ENCODE measurements around the gene GIGYF1.
"Not testable (repeated sequence)": the region's sequence is repeated elsewhere in the genome, so short reads cannot be mapped to it uniquely, and the experiment has no call there.

GIGYF1 gene

GRCh38 chr7:100671353-100672327 lies 22.4 kb downstream of the GIGYF1 start:
- DNase-seq = no peak

DNA sequence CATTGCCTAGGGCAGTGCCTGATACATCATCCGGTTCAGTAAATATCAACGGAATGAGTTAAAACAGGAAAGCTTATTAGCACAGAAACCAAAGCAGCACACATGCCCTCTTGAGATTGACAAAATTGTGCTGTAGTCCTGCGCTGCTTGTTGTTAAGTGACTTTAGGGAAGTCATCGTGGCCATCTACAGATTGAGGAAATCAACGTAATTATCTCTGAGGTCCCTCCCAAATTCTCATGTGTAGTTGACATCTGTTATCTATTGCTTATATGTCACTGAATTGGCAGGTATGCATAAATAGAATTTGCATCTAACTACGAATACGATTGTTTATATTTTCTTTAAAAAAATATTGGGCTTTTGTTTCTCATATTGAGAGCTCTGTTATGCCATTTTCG lies 24.0 kb downstream of the GIGYF1 start:
- DNase-seq = no peak

- not testable (repeated sequence) for DNase-seq
Measured at GRCh38 chr7:100669106-100669505, 24.9 kb downstream of the GIGYF1 start.

GRCh38 chr7:100668069-100668449 lies 26.0 kb downstream of the GIGYF1 start:
- DNase-seq = no peak

DNA sequence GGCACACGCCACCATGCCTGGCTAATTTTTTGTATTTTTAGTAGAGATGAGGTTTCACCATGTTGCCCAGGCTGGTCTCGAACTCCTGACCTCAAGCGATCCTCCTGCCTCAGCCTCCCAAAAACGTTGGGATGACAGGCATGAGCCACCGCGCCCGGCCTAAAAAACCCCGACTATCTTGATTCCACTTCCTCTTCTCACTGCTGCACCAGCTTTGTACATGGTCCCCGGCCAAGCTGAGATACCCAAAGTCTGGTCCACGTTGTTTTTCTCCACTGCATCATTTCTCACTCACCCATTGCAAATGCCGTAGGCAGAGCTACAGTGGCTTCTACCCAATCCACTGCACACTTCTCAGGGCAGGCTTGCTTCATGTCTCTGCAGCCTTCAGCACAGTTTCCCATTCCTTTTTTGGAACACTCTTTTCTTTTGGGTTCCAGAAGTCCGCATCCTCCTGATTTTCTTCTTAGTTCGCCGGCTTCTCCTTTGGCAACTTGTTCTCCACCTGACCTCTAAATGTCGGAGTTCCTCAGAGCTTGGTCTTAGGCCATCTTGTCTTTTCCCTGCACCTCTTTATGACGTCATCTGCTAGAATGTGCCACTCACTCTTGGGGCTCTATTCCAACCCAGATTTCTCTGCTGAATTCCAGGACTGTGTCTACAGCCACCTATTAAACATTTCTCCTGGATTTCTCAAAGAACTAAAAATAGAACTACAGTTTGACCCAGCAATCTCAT lies 26.6 kb downstream of the GIGYF1 start:
- DNase-seq = no peak

GRCh38 chr7:100665168-100665726 lies 28.8 kb downstream of the GIGYF1 start:
- DNase-seq = no peak

DNA sequence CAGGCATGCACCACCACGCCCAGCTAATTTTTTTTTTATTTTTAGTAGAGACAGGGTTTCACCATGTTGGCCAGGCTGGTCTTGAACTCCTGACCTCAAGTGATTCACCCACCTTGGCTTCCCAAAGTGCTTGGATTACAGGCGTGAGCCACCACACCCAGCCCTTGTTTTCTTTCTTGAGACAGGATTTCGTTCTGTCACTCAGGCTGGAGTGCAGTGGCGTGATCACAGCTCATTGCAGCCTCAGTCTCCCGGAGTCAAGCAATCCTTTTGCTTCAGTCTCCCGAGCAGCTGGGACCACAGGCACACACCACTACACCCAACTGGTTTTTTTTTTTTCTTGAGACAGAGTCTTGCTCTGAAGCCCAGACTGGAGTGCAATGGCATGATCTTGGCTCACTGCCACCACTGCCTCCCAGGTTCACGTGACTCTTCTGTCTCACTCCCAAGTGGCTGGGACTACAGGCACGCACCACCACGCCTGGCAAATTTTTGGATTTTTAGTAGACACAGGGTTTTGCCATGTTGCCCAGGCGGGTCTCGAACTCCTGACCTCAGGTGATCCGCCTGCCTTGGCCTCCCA lies 31.8 kb downstream of the GIGYF1 start:
- DNase-seq = peak; percentile 36

DNA sequence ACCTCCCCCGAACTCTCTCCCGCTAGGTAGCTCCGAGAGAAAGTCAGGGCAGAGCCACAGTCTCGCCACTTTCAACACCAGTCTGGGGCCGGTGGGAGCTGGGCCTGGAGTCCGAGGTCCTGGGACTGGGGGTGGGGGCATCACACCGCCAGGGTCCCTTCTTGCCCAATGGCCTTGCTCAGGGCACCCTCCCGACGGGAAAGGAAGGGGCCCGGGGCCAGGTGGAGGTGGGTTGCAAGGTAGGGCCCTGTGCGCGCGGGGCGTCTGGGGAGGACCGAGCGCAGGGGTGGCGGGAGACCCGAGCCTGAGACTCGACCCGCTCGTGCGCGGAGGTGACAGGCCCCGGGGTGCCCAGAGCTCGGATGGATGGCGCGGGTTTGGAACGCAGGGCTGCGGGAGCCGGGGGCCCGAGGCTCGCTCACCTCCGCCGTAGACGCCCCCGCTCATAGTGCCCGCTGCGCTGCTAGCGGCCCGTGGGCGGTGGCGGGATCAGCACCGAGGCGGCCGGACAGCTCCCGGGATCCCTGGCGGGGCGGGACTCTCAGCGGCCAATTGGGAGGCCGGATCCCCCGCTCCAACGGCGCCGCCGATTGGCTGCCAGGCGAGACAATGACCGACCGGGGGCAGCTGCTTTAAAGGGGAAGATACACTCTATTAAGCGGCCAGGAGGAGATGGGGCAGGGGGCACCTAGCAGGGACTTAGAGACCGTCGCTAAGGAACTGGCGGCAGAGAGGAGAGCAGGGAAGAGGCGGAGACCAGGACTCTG lies 38.0 kb downstream of the GIGYF1 start, which contains the start of gene ACTL6B:
Gene ACTL6B (minus strand): TSS at position 541 of the 767 bp plus-strand sequence. CDS start 94 bp downstream, at position 447.
- peak; percentile 15 for DNase-seq

GRCh38 chr7:100654908-100655831 lies 38.9 kb downstream of the GIGYF1 start:
- no peak for DNase-seq

DNA sequence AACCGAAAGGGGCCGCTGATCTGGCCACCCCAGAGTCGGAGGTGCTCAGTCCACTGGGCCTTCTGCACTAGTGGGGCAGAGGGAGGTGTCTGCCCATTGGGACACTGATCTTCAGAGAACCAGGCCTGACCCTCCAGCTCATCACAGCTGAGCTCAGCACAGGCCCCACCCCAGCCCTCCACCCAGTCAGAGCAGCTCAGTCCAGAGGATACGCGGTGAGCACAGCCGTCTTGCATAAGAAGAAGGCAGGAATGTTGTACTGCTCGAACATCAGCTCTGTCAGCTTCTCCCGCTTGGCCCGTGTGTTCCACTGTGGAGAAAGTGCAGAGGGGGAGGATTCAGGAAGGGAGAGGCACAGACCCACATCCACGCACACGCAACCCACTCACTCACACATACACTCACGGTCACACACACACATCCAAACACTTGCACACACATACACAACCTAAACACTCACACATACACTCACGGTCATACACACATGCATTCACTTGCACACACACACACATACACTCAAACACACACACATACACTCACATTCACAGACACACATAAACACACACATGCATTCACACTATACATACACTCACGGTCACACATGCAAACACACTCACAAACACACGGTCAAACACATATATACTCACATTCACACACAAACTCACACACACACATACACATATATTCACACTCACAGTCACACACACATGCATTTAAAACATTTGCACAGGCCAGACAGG lies 44.1 kb downstream of the GIGYF1 start:
- no peak for DNase-seq

GRCh38 chr7:100642534-100642907 lies 51.5 kb downstream of the GIGYF1 start:
- no peak for DNase-seq

GRCh38 chr7:100641860-100642533 lies 52.1 kb downstream of the GIGYF1 start:
- no peak for DNase-seq

GRCh38 chr7:100641463-100641859 lies 52.6 kb downstream of the GIGYF1 start, which contains the start of gene TFR2:
Gene TFR2, minus strand, starts transcription at chr7:100641552. Its CDS starts 43 bp downstream, at chr7:100641509.
- no peak for DNase-seq

GRCh38 chr7:100640517-100641440 lies 53.3 kb downstream of the GIGYF1 start:
- DNase-seq = no peak

- no peak for DNase-seq
Measured at GRCh38 chr7:100639995-100640516, 54.0 kb downstream of the GIGYF1 start.

DNA sequence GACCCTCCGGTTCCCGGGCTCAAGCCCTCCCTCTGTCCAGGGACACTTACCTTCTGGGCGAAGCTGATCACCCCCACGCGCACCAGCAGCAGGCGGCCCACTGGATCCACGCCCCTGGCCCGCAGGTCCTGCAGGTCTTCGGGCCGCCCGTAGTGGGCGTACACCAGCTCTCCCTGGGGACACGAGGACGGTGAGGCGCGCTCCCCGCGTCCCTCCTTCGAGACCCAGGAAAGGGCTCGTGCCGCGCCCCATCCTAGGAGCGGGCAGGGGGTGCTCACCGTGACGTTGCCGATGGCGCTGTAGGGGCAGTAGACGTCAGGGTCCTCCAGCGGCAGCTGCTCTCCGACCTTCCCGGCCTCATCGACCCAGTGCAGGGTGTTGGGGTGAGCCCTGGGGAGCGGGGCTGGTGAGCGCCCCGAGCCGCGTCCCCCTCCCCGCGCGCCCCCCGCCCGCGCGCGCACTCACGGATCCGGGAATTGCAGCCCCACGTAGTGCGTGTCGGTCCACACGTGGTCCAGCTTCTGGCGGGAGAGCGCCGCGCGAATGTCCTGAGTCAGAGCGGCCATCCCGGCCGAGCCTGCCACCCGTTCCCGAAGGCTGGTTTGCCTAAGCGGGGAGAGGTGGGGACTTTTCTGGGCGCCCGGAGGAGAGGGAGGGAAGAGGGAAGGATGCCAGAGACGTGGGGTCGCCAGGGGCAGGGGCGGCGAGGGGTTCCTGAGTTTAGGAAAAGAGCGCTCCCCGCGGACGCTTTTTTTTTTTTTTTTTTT lies 60.9 kb downstream of the GIGYF1 start:
- no peak for DNase-seq

DNA sequence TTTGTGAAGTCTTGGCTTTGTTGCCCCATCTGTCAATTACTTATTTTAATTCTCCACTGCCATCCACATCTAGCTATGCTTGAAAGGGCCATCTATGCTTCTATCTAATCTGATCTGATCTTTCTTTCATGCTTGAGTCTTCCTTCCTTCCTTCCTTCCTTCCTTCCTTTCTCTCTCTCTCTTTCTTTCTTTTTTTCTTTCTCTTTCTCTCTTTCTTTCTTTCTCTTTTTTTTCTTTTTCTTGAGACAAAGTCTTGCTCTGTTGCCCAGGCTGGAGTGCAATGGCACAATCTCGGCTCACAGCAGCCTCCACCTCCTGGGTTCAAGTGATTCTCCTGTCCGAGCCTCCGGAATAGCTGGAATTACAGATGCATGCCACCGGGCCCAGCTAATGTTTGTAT lies 64.0 kb downstream of the GIGYF1 start:
- DNase-seq = no peak
